Activated CD8-positive, alpha-beta memory T cell treated with anti-CD3 and anti-CD28 coated beads for 4 hours (primary cell): ENCODE measurements around the gene OLFM1.
"Not testable (repeated sequence)": the region's sequence is repeated elsewhere in the genome, so short reads cannot be mapped to it uniquely, and the experiment has no call there.

Experiments
- DNase-seq, 2 donors: peaks; one replicate each; pipeline ENCODE4 v3.0.0-alpha.2; 2020; ENCODE audit warnings: low read depth in 2 of 2

The OLFM1 gene

GRCh38 chr9:135152614-135153334 lies 65.3 kb downstream of the OLFM1 start:
- DNase-seq, result no peak

DNA sequence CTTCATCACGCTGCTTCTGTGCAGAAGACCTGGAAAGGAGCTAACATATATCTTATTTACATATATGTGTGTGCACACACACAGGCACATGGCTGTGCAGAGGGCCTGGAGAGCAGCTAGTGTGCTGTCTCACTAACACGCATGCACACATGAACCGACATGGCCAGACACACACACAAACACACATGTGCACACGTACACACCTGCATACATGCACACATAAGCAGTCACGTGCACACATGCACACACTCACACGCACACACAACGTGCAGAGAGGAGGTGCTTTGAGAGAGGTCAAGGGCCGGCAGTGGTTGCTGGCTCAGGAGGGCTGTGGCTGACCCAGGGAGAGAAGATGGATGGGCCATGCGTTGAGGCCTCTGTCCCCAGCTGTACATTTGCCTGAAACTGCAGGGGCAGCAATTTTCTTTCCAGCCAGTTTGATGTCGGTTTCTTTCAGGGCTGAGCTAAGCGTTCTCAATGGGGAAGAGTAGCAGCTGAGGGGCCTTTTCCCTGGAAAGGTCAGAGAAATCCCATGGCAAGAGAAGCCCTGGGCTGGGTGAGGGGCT lies 66.7 kb downstream of the OLFM1 start:
- no peak for DNase-seq

DNA sequence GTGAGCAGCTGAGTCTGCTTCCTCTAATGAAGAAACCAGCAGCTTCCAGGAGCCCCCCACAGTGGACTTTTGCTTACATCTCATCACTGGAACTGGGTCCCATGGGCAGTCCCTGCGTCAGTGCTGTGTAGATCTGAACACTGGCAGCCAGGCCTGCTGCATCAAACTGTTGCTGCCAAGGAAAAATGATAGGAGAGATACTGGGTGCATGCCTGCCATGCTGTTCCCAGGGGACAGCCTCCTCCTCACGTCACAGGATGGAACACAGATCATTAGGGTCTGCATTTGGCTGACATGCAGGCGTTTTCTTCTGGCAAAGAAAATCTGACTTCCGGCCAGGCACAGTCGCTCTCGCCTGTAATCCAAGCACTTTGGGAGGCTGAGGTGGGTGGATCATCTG lies 67.9 kb downstream of the OLFM1 start:
- no peak for DNase-seq

DNA sequence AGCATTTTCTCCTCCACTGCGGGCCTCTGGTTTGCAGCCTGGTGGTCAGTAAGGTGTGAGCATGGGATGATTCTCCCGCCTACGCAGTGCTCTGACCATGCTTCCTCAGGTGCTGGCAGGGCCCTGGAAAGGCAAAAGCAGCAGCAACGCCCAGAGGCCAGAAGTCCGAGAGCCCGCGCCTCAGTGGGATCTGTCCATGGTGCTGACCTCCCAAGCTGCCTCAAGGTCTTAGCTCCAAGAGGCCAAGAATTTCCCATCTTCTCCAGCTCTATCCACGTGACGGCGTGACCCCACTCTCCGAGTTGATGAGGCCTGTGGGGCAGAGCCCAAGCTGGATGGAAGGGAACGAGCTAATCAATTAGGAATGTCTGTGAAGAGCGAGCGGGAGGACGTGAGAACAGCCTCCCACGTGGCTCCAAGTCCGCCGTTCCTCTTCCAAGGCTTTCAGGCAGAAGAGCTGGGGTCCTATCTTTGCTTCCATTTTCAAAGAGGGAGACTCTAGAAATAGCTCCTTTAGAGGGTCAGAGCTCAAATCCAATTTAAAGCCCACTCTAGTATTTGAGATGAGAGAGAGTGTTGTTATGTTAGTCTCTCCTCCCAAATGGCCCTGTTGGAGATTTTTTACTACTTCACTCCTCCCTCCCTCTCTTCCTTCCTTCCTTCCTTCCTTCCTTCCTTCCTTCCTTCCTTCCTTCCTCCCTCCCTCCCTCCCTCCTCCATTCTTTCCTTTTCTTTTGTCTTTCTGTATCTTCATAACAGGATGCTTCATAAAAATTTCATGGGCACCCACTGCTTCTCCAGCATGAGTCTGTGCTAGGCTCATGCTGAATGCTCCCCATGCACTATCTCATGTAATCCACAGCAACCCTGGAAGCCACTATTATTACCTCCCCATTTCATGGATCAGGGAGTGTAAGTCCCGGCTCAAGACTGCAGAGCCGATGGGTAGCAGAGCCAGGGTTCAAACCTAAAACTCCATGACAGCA lies 69.3 kb downstream of the OLFM1 start:
- DNase-seq, result no peak

DNA sequence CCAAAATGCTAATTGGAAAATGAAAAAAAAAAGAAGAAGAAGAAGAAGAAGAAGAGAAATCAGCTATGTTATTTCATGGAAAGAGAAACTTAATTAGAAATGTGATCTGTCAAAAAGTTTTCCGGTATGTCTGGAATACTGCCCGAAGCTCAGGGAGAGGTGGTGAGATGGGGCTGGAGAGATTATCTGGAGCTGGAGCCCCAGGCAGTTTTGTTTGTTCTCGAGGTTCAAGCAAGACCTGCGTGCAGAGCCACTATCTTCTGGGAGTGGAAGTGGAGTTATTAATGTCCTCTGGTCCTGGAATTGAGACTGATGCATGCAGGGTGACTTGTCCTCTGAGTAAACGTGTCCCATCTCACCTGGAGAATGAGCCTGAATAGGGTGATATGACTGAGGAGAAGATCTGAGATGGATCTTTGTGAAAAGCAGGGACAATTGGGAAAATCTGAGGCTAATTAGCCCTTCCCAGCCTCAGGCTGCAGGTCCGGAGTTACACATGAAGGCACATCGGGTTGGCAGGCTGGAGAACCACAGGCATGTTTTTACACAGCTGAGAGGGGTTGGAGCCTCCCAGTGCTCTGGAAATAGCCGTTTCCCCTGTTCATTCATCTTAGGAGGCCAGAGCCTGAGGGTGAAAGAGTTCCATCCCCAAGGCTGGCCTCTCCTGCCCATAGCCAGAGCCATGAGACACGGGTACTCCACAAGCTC lies 70.5 kb downstream of the OLFM1 start:
- DNase-seq, result no peak

GRCh38 chr9:135158564-135158937 lies 71.1 kb downstream of the OLFM1 start:
- DNase-seq, result no peak

GRCh38 chr9:135159801-135160200 lies 72.3 kb downstream of the OLFM1 start:
- no peak for DNase-seq

DNA sequence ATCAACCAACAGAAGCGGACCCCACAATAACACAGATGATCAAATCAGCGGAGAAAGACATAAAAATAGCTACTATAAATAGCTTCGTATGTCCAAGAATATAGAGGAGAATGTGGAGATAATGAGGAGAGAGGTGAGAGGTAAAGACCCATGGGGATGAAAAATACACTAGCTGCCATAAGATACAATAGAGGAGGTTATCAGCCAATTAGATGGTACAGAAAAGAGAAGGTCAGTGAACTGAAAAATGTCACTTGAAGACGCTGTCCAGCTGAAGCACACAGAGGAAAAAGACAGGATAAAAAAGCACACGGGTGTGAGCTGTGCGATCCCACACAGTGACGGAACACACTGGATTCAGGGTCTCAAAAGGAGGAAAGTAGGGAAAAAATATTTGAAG lies 73.4 kb downstream of the OLFM1 start:
- no peak for DNase-seq

- DNase-seq, result not testable (repeated sequence)
Observed at GRCh38 chr9:135162599-135162998, 75.1 kb downstream of the OLFM1 start.

DNA sequence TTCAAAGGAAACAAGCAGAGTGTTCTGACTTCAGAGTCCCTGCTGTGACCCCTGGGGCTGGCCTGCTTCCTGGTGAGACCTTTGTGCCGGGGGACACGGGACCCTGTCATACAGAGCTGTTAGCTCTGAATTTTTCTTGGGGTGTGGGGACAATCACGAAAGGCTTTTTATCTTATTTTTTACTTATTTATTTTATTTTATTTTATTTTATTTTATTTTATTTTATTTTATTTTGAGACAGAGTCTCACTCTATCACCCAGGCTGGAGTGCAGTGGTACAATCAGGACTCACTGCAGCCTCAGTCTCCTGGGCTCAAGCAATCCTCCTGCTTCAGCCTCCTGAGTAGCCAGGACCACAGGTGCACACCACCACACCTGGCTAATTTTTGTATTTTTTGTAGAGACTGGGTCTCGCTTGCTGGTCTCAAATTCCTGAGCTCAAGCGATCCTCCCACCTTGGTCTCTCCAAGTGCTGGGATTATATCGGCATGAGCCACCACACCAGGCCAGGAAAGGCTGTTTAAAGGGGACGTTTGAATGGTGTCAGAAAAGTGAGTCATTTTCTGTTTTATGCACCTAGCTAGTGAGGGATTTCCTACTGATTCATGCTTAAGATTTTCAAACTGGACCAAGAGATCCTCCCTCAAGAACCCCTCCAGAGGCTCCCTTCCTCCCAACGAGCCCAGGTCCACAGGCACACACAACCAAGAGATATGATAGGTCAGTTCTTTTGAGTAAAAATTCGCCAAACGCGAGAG lies 75.7 kb downstream of the OLFM1 start:
- no peak for DNase-seq

GRCh38 chr9:135164036-135164435 lies 76.6 kb downstream of the OLFM1 start:
- no peak for DNase-seq

DNA sequence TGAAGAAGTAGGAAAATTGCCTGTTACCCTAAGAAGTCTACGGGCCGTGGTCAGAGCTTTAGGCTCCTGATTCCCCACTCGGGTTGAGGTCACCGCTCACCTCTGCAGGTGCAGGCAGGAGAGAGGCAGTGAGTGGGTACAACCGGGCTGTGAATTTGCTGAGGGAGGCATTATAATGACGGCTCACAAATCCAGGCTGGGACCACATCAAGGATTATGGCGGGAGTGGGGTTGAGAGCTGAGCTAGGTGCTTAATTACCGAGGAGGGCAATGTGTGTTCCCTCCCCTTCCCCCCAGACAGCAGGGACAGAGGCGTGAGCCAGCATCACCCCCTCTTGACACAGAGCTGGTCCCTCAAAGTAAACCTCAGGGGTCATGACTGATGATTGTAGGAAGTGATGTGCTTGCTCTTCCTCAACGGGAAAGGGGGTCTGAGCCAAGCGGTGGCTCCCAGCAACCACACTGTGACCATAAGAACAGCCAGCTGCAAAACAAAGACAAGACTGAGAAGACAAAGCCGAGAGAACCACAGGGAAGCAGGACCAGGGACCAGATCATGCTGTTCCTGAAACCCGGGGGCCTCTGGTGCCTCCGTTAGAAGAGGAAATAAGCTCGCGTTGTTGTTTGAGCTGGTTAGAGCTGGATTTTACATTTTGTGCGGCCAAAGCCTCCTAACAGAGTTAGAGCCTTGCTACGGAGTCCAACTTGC lies 77.7 kb downstream of the OLFM1 start:
- no peak for DNase-seq

GRCh38 chr9:135165756-135166519 lies 78.5 kb downstream of the OLFM1 start:
- no peak for DNase-seq

DNA sequence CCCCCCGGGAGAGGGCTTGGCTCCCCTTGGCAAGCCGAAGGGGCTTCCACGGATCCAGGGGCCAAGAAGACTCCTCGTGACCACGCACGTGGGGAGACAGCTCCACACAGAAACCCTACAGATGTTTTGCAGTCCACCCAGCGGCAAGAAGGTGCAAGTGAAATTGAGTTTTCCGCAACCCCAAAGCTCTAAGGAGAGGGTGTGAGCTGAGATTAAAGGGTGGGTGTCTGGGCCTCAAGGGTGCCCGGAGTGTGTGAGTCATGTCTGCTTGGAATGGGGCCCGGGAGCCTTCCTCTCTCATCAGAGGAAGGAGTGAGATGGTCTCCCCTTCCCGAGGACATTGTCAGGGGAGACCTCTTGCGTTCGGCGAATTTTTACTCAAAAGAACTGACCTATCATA lies 79.1 kb downstream of the OLFM1 start:
- no peak for DNase-seq

DNA sequence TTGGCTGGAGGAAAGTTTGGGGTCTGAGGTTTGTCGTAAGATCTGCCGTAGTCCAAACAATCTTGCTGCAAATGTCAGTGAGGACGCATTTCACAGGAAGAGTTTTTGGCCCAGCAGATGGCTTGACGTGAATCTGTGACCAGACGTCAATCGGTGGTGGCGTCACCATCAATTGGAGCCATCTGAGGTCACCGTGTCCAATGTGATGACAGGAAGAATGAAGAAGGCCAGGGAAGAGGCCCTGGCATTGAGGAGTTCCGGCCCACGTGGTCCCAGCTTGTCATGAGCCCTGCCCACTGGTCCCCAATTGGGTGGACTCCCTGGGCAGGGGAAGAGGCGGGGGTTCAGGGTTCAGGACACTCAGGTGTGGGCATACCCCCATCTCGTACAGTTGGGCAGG lies 79.9 kb downstream of the OLFM1 start:
- DNase-seq, result no peak

GRCh38 chr9:135167849-135168655 lies 80.6 kb downstream of the OLFM1 start:
- DNase-seq, result no peak

- no peak for DNase-seq
Observed at GRCh38 chr9:135169709-135170226, 82.3 kb downstream of the OLFM1 start.

GRCh38 chr9:135170535-135170934 lies 83.1 kb downstream of the OLFM1 start:
- no peak for DNase-seq
